SK-N-SH (cell line): Measurements from ENCODE around the gene INPP5E. TPM values are rescaled to one million over a fixed set of nuclear protein-coding genes. Genes with fewer than 3 reads are reported as not detected.

Experiments
- CTCF ChIA-PET: fragments of 300-600, 350-600 bp; formaldehyde crosslinking; extraction: SDS; loops from one replicate; lab custom pipeline; 2021; lab: Yijun Ruan, JAX
- POLR2A ChIA-PET: fragments of 350-600 bp; sonication (Branson Sonifier 250); formaldehyde crosslinking; extraction: SDS; loops from one replicate; lab custom pipeline; 2020; ENCODE audit warnings: antibody characterized with exemption, inconsistent platforms; lab: Yijun Ruan, JAX
- DNase-seq: peaks from one replicate; pipeline ENCODE4 v3.0.0; 2012
- H2AFZ ChIP-seq: fragments of 200-600 bp; sonication (generic); 2 replicates; pipeline ENCODE4 v1.8.1; 2016; ENCODE audit warnings: antibody characterized with exemption, mild to moderate bottlenecking, low read depth
- H3F3A ChIP-seq: fragments of 200-600 bp; sonication (generic); replicated peaks from 2 replicates; pipeline ENCODE3; 2016; ENCODE audit warnings: antibody characterized with exemption, mild to moderate bottlenecking; ENCODE audit not compliant: insufficient read depth
- H3K27ac ChIP-seq, 2 experiments: fragments of 200-500 bp in 1 of 2; fragments of 200-600 bp in 1 of 2; sonication (Bioruptor generic) in 1 of 2; sonication (generic), shearing (Covaris generic) in 1 of 2; 2 replicates each; pipeline versions ENCODE4 v1.5.1 to v1.6.1; 2014 to 2016; ENCODE audit warnings: low read depth in 2 of 2, inconsistent platforms in 1 of 2, low read length in 1 of 2, mild to moderate bottlenecking in 1 of 2, mixed read lengths in 1 of 2
- H3K27me3 ChIP-seq: fragments of 200-600 bp; sonication (generic), shearing (Covaris generic); 2 replicates; pipeline ENCODE4 v1.6.1; 2016; ENCODE audit warnings: mixed run types; ENCODE audit not compliant: insufficient read depth
- H3K36me3 ChIP-seq, 2 experiments: fragments of 200-500 bp in 1 of 2; fragments of 200-600 bp in 1 of 2; sonication (Bioruptor generic) in 1 of 2; sonication (generic) in 1 of 2; replicated peaks in 1 of 2; 2 replicates each; pipeline versions ENCODE3 to v1.5.1; 2014 to 2016; ENCODE audit warnings: low read length in 1 of 2, mild to moderate bottlenecking in 1 of 2; ENCODE audit not compliant: insufficient read depth in 2 of 2, control insufficient read depth in 1 of 2
- H3K4me1 ChIP-seq, 2 experiments: fragments of 200-500 bp in 1 of 2; fragments of 200-600 bp in 1 of 2; sonication (Bioruptor generic) in 1 of 2; sonication (generic), shearing (Covaris generic) in 1 of 2; 2 replicates each; pipeline versions ENCODE4 v1.5.1 to v1.6.1; 2014 to 2016; ENCODE audit warnings: low read depth in 1 of 2, low read length in 1 of 2, mixed run types in 1 of 2; ENCODE audit not compliant: insufficient read depth in 2 of 2, control insufficient read depth in 1 of 2
- H3K4me2 ChIP-seq: fragments of 200-600 bp; sonication (generic), shearing (Covaris generic); 2 replicates; pipeline ENCODE4 v1.6.1; 2017; ENCODE audit warnings: mixed run types
- H3K4me3 ChIP-seq, 2 experiments: fragments of 200-500 bp in 1 of 2; fragments of 200-600 bp in 1 of 2; sonication (Bioruptor generic) in 1 of 2; sonication (generic), shearing (Covaris generic) in 1 of 2; 2 replicates each; pipeline versions ENCODE4 v1.5.1 to v1.8.1; 2014 to 2016; ENCODE audit warnings: low read depth in 2 of 2, inconsistent platforms in 1 of 2, low read length in 1 of 2, mild to moderate bottlenecking in 1 of 2, mixed read lengths in 1 of 2, moderate library complexity in 1 of 2
- H3K79me2 ChIP-seq: fragments of 200-600 bp; sonication (generic); 2 replicates; pipeline ENCODE4 v1.8.1; 2017; ENCODE audit warnings: mild to moderate bottlenecking; ENCODE audit not compliant: insufficient read depth
- H3K9ac ChIP-seq: fragments of 200-600 bp; sonication (generic); 2 replicates; pipeline ENCODE4 v1.6.1; 2017; ENCODE audit warnings: mixed run types
- H3K9me2 ChIP-seq: fragments of 200-600 bp; sonication (generic); 2 replicates; pipeline ENCODE4 v1.6.1; 2017; ENCODE audit warnings: mixed run types
- H3K9me3 ChIP-seq: fragments of 200-600 bp; sonication (generic); 2 replicates; pipeline ENCODE4 v1.6.1; 2017; ENCODE audit warnings: mixed run types, mild to moderate bottlenecking, moderate library complexity
- H4K20me1 ChIP-seq: fragments of 200-600 bp; sonication (generic); 2 replicates; pipeline ENCODE4 v1.6.1; 2017; ENCODE audit warnings: mild to moderate bottlenecking, mixed run types; ENCODE audit not compliant: insufficient read depth
- FOSL2 ChIP-seq: IDR thresholded peaks from 2 replicates; pipeline ENCODE4 v1.4.0; 2012; ENCODE audit warnings: low read depth, mild to moderate bottlenecking, moderate library complexity, borderline replicate concordance
- FOXJ3 ChIP-seq: sonication (generic); formaldehyde crosslinking; IDR thresholded peaks from 2 replicates; pipeline ENCODE4 v1.5.1; 2020; ENCODE audit warnings: mild to moderate bottlenecking, missing genetic modification reagents
- MEF2A ChIP-seq: IDR thresholded peaks from 2 replicates; pipeline ENCODE4 v1.4.0; 2012; ENCODE audit warnings: low read depth, borderline replicate concordance
- NFIC ChIP-seq: IDR thresholded peaks from 2 replicates; pipeline ENCODE4 v1.4.0; 2012; ENCODE audit warnings: borderline replicate concordance
- REST ChIP-seq: IDR thresholded peaks from 2 replicates; pipeline ENCODE4 v1.6.1; 2012; ENCODE audit warnings: mild to moderate bottlenecking, low read depth, low read length, moderate library complexity
- RFX5 ChIP-seq: IDR thresholded peaks from 2 replicates; pipeline ENCODE4 v1.6.1; 2012; ENCODE audit warnings: mild to moderate bottlenecking, improper control_type of control experiment, low read length
- RXRA ChIP-seq: IDR thresholded peaks from 2 replicates; pipeline ENCODE4 v1.4.0; 2012; ENCODE audit warnings: low read depth, mild to moderate bottlenecking, borderline replicate concordance
- SIN3A ChIP-seq: IDR thresholded peaks from 2 replicates; pipeline ENCODE4 v1.6.1; 2012; ENCODE audit warnings: low read depth, mild to moderate bottlenecking, low read length, moderate library complexity, borderline replicate concordance
- TEAD4 ChIP-seq: IDR thresholded peaks from 2 replicates; pipeline ENCODE4 v1.4.0; 2012; ENCODE audit warnings: mild to moderate bottlenecking, borderline replicate concordance; ENCODE audit not compliant: insufficient read depth
- WGBS: methylation state at CpG from one replicate; pipeline ENCODE4 v1.1.6; 2017; ENCODE audit warnings: low lambda C conversion rate; 5-methylcytosine and 5-hydroxymethylcytosine counted together
- polyA plus RNA-seq, 3 experiments: library from polyadenylated mRNA; depleted of rRNA; stranded (reverse); fragments of >200 nt; gene quantifications; 2 replicates each; pipeline ENCODE4 v1.2.3, GENCODE V29; 2012

The INPP5E gene
- polyA plus RNA-seq, 1 of the 3 experiments (the other 2 are of a cell fraction): 12.8 TPM

- TF ChIP-seq REST: no peak
- TF ChIP-seq MEF2A: no peak
Observed at GRCh38 chr9:136416427-136416826, 23.2 kb downstream of the INPP5E start (continued).

- 91% methylated on average over 7 of the region's 9 CpGs for WGBS
- CTCF ChIA-PET: interaction anchor here (1.0 to 1.5 kb wide), 2 partner anchors 26 to 100 kb away, joined by 4 to 6 read pairs; no protein-coding TSS in a partner anchor
- Histone ChIP-seq H3K4me1 (peaks cover 16 to 24% of the 10 kb centered on the region in 2 experiments), H3K4me3 (no peak overlapping the region), H2AFZ (no peak overlapping the region), H3K9me3 (no peaks in the 10 kb centered on the region), H3K36me3 (peaks cover 33 to 53% of the 10 kb centered on the region in 2 experiments), H3K9me2 (no peaks in the 10 kb centered on the region), H3K79me2 (peaks cover 71% of the 10 kb centered on the region), H3F3A (no peaks in the 10 kb centered on the region), H3K9ac (no peak overlapping the region), H3K27me3 (no peaks in the 10 kb centered on the region), H3K27ac (no peak overlapping the region), H4K20me1 (peaks cover 7% of the 10 kb centered on the region), H3K4me2 (no peak overlapping the region)
- POLR2A ChIA-PET: no interaction called here
- TF ChIP-seq FOXJ3 (CRISPR knock-in tag): no peak
- no peak for TF ChIP-seq SIN3A
- no peak for TF ChIP-seq RXRA
- no peak for TF ChIP-seq TEAD4
- TF ChIP-seq RFX5: no peak
- DNase-seq: no peak
Observed at GRCh38 chr9:136412962-136413361, 26.7 kb downstream of the INPP5E start.

GRCh38 chr9:136411378-136411777, 28.3 kb downstream of the INPP5E start:
- H3K79me2 ChIP-seq: peaks cover 71% of the 10 kb centered on the region
- no peak for TF ChIP-seq FOSL2
- no peak for TF ChIP-seq NFIC
- CTCF ChIA-PET: interaction anchor here (0.6 to 2.2 kb wide), 3 partner anchors 29 to 48 kb away, joined by 3 to 6 read pairs (median 5); no protein-coding TSS in a partner anchor
- H3K4me2 ChIP-seq: peak overlapping the region; percentile 96
- DNase-seq: no peak
- H3K9ac ChIP-seq: peak overlapping the region; percentile 88
- POLR2A ChIA-PET: no interaction called here
- no peak overlapping the region for H2AFZ ChIP-seq
- no peaks in the 10 kb centered on the region for H3K27me3 ChIP-seq
- H3K9me3 ChIP-seq: no peaks in the 10 kb centered on the region
- peak overlapping the region; percentile 92 to 98 for H3K4me3 ChIP-seq
- no peak overlapping the region for H3K27ac ChIP-seq
- peaks cover 7% of the 10 kb centered on the region for H4K20me1 ChIP-seq
- 26% methylated on average over 4 of the region's 4 CpGs for WGBS
- peaks cover 16 to 24% of the 10 kb centered on the region in 2 experiments for H3K4me1 ChIP-seq
- H3F3A ChIP-seq: peaks cover 3% of the 10 kb centered on the region
- H3K9me2 ChIP-seq: no peaks in the 10 kb centered on the region
- peaks cover 32 to 52% of the 10 kb centered on the region in 2 experiments for H3K36me3 ChIP-seq
